GM15510 (cell line): Measurements from ENCODE around the gene FHOD3.

Experiments
- POLR2A ChIP-seq: IDR thresholded peaks from 3 replicates; pipeline ENCODE4 v1.6.1; 2011; ENCODE audit warnings: borderline replicate concordance; ENCODE audit not compliant: insufficient read length; ENCODE audit errors: extremely low read depth

The FHOD3 gene

GRCh38 chr18:36593001-36593400, 295.5 kb downstream of the FHOD3 start:
- TF ChIP-seq POLR2A: no peak

- no peak for TF ChIP-seq POLR2A
Measured at GRCh38 chr18:36593641-36594040, 296.1 kb downstream of the FHOD3 start.

DNA sequence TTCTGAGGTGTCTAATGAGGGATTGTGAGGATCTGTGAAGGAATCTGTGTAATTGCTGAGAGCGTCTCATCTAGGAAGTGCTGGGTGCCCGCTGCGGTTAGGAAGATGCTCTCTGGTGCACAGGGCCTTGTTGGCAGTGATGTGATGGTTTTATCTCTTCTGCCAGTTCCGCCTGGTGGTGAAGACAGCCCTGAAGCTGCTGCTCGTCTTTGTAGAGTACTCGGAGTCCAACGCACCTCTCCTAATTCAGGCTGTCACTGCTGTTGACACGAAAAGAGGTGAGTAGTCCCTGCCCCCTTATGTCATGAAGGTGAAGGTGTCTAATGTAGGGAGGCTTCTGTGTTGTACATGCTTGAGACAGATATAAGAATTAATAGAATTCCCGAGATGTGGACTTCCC, 297.1 kb downstream of the FHOD3 start:
- TF ChIP-seq POLR2A: no peak

DNA sequence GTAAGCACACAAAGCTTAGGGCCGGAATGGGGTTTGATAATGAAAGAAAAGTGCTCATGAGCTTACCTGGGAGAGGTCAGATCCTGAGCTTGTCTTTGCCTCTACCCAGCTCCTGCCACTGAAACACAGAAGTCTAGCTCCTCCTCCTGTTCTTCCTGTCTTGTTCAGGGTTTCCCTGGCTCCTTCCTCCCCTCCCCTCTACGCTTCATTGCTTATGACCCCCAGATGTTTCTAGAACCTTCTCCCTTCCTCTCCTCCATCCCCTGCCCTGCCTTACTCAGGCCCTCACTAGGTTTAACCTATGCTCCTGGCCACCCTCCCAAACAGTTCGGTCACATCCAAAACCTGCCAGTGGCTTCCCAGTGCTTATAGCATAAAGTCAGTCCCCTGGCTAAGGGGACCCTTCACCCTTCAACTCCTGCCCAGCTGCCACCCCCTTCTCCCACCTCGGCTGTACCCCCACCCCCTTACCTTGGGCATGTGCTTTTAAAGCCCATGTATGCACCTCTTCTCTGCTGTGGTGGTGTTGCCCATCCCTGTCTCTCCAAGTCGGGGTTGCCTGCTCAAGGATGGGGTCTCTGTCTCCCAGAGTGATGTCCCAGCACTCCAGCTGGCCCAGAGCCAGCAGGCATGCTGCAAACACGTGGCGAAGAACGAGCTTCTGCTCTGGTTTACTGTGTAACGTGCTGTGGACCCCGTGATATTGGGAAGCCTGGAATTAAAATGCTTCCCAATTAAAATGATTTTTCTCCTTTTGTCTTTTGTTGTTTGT, 297.7 kb downstream of the FHOD3 start:
- no peak for TF ChIP-seq POLR2A

GRCh38 chr18:36595818-36596215, 298.3 kb downstream of the FHOD3 start:
- TF ChIP-seq POLR2A: no peak

DNA sequence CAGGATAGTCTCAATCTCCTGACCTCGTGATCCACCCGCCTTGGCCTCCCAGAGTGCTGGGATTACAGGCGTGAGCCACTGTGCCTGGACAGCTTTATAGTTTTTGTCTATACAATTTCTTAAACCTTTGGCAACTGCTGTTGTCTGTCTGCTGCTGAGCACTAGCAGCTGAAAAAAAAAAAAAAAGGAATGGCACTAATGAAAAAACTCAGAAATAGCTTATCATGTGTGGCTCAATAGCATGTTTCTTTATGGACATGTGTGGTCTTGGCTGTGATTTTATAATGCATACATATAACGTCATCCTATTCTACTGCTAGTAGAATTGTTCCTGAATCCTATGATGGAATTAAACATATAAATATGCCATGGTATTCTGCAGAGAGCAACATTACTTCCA, 300.1 kb downstream of the FHOD3 start:
- no peak for TF ChIP-seq POLR2A

DNA sequence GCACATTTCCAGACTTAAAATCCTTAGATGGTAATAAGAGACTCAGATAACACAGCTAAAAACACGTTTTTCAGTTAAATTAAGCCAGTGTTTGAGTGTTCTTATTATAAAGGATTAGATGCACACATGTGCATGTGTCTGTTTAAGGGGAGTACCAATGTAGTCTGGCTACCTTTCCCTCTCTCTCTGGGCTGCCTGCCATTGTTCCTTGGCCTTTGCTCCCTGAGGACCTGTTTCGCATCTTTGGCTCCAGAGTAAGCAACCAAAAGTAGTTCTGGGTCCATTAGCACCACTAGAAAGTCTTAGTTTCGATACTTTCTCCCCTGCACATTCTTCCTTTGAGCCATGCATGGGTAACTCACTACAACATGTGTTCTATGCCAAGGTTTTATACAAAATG, 303.0 kb downstream of the FHOD3 start:
- TF ChIP-seq POLR2A: no peak

- TF ChIP-seq POLR2A: no peak
Measured at GRCh38 chr18:36601316-36601715, 303.8 kb downstream of the FHOD3 start.

DNA sequence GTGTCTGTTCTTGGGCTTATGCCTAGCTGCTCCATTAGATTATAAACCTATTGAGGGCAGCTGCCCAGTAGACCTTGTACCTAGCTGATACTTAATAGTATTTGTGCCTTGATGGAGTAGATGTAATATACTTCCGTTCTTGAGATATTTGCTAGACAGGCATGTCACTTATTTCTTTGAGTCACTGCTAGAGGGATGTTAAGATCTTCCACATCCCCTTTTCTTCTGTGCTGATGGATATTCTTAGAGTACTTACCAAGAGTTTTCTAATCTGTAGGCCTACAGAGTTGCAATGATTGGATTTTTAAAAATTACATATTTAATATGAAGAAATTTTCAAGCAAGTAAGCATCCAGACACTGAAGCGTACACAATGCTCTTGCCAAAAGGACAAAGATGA, 304.6 kb downstream of the FHOD3 start:
- no peak for TF ChIP-seq POLR2A

GRCh38 chr18:36602620-36603019, 305.1 kb downstream of the FHOD3 start:
- no peak for TF ChIP-seq POLR2A

DNA sequence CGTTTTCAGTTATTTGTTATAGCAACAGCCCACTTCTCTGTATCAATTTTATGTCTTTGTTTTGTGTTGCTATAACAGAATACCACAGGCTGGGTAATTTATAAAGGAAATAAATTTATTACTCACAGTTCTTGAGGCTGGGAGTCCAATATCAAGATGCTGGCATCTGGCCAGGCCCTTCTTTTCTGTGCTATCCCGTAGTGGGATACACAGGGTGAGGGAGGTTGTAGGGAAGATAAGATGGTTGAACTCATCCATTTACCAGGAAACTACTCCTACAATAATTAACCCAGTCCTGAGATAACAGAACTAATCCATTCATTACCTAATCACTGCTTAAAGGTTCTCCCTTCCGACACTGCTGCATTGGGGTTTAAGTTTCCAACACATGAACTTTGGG, 310.6 kb downstream of the FHOD3 start:
- TF ChIP-seq POLR2A: no peak

GRCh38 chr18:36610258-36610657, 312.7 kb downstream of the FHOD3 start:
- no peak for TF ChIP-seq POLR2A

GRCh38 chr18:36610661-36611060, 313.1 kb downstream of the FHOD3 start:
- TF ChIP-seq POLR2A: no peak

- TF ChIP-seq POLR2A: no peak
Measured at GRCh38 chr18:36613069-36613468, 315.6 kb downstream of the FHOD3 start.

GRCh38 chr18:36613810-36614209, 316.3 kb downstream of the FHOD3 start:
- no peak for TF ChIP-seq POLR2A

- TF ChIP-seq POLR2A: no peak
Measured at GRCh38 chr18:36620788-36621187, 323.3 kb downstream of the FHOD3 start.

DNA sequence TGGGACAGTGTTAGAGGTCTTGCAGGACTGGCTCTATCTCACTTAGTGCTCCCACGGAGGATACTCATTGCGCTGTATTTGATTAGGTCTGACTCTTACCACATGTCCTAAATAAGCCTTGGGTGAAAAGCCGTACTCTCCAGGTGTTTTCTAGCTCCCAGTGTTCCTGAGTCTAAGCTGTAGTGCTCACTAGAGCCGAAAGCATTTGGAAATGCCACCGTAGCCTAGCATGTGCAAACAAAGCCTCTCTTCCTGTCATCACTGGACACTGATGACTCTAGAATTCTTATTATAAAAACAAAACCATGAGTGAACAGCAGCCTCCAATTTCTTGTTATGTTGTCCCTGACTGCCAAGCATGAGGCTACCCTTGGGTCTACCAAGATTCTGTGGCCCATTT, 325.1 kb downstream of the FHOD3 start:
- TF ChIP-seq POLR2A: no peak
